Activated T-cell treated with anti-CD3 and anti-CD28 coated beads, Interleukin-2, amount 50 U/mL, for 72 hours (primary cell): Measurements from ENCODE around the gene TMEM52B. TPM values are rescaled to one million over a fixed set of nuclear protein-coding genes. Genes with fewer than 3 reads are reported as not detected.

Experiments used
- ATAC-seq, 2 donors: fragments of 150-1000 bp; cut with Tn5 transposase; replicated peaks in 1 of 2; 2 replicates each; pipeline ENCODE4 v1.10.0; 2021; ENCODE audit warnings: moderate library complexity in 2 of 2, mild to moderate bottlenecking in 1 of 2
- DNase-seq, 2 donors: peaks; one replicate each; pipeline ENCODE4 v3.0.0; 2021 to 2022; ENCODE audit warnings: mixed read lengths in 1 of 2
- H3K27ac Mint-ChIP-seq: one replicate; pipeline ENCODE4 v1.8.0; 2022; ENCODE audit warnings: mild to moderate bottlenecking, moderate library complexity, mixed read lengths
- H3K27me3 Mint-ChIP-seq: one replicate; pipeline ENCODE4 v1.8.0; 2022; ENCODE audit warnings: low read depth, mixed read lengths
- H3K36me3 Mint-ChIP-seq, 2 donors: one replicate each; pipeline ENCODE4 v1.8.0; 2022; ENCODE audit warnings: mixed read lengths in 2 of 2, mild to moderate bottlenecking in 1 of 2; ENCODE audit not compliant: insufficient read depth in 2 of 2
- H3K4me1 Mint-ChIP-seq: one replicate; pipeline ENCODE4 v1.8.0; 2022; ENCODE audit warnings: low read depth, mixed read lengths
- H3K4me3 Mint-ChIP-seq, 2 donors: one replicate each; pipeline ENCODE4 v1.8.0; 2022; ENCODE audit warnings: mild to moderate bottlenecking in 2 of 2, mixed read lengths in 2 of 2, moderate library complexity in 2 of 2
- H3K9me3 Mint-ChIP-seq, 2 donors: one replicate each; pipeline ENCODE4 v1.8.0; 2022; ENCODE audit warnings: mixed read lengths in 2 of 2
- total RNA-seq, 2 donors: library from RNA; stranded (reverse); gene quantifications; one replicate each; pipeline ENCODE4 v1.2.3, GENCODE V29; 2022

TMEM52B gene
- total RNA-seq, 2 donors from 2014 or later, result not detected

DNA sequence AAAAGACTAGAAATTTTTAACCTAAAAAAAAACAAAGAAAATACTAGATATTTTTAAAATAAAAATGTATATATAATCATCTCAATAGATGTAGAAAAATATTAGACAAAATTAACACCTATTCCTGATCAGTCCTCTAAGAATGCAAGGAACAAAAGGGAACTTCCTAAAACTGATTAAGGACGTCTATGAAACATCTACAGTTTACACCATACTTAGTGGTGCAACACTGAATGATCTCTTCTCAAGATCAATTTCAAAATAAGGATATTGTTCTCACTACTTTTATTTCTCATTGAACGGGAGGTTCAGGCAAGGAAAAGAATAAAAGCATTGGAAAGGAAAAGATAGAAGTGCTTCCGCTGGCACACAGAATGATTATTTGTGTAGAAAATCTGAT lies 22.9 kb upstream of the TMEM52B start:
- H3K36me3 Mint-ChIP-seq, result no peaks in the 10 kb centered on the region
- H3K4me3 Mint-ChIP-seq, result no peak overlapping the region
- peaks cover 28% of the 10 kb centered on the region for H3K27me3 Mint-ChIP-seq
- H3K4me1 Mint-ChIP-seq, result peaks cover 9% of the 10 kb centered on the region
- DNase-seq (no peak), ATAC-seq (no peak)
- H3K9me3 Mint-ChIP-seq, result no peaks in the 10 kb centered on the region
- no peak overlapping the region for H3K27ac Mint-ChIP-seq

DNA sequence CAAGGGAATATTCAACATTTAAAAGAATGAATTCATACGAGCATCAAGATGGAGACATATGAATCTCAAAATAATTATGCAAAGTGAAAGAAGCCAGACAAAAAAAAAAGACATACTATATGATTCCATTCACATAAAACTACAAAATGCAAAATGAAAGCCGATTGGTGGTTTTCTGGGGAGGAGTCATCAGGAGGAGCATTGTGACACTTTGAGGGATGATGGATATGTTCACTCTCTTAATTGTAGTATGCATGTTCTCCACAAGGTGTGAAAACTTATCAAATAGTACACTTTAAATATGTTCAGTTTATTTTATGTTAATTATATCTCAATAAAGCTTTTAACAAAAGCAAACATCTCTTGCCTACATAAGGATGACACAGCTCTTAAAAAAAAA lies 20.4 kb upstream of the TMEM52B start:
- Mint-ChIP-seq H3K27me3 (peaks cover 28% of the 10 kb centered on the region), H3K36me3 (no peaks in the 10 kb centered on the region), H3K4me1 (peaks cover 9% of the 10 kb centered on the region), H3K27ac (no peak overlapping the region), H3K4me3 (no peak overlapping the region), H3K9me3 (no peaks in the 10 kb centered on the region)
- no peak for ATAC-seq
- no peak for DNase-seq

- H3K4me1 Mint-ChIP-seq, result peaks cover under 1% of the 10 kb centered on the region
- peaks cover 25% of the 10 kb centered on the region for H3K27me3 Mint-ChIP-seq
- no peak for ATAC-seq
- H3K36me3 Mint-ChIP-seq, result no peaks in the 10 kb centered on the region
- H3K27ac Mint-ChIP-seq, result no peak overlapping the region
- H3K4me3 Mint-ChIP-seq, result no peak overlapping the region
- no peaks in the 10 kb centered on the region for H3K9me3 Mint-ChIP-seq
- DNase-seq, result no peak
Observed at GRCh38 chr12:10159280-10159679, 19.6 kb upstream of the TMEM52B start.

GRCh38 chr12:10160617-10161385 lies 18.0 kb upstream of the TMEM52B start:
- no peaks in the 10 kb centered on the region for H3K4me1 Mint-ChIP-seq
- no peak for ATAC-seq
- no peak overlapping the region for H3K27ac Mint-ChIP-seq
- peaks cover 20% of the 10 kb centered on the region for H3K27me3 Mint-ChIP-seq
- DNase-seq, result no peak
- H3K9me3 Mint-ChIP-seq, result no peaks in the 10 kb centered on the region
- no peaks in the 10 kb centered on the region for H3K36me3 Mint-ChIP-seq
- H3K4me3 Mint-ChIP-seq, result no peak overlapping the region

DNA sequence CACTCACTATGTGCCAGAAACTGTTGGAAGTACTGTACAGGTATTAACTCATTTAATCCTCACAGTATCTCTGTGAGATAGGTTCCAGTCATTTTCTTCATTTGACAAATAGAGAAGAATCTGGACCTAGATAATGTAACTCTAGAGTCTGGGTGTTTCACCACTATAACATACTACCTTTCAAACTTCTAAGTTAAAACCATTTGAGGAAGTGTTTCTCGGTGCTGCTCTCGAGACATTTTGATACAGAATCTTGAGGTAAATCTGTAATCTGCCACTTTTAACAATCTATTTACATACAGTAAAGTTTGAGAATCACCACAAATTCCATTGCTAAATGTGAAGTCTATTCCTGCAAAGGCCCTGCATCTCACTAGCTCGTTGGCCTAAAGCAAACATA lies 15.7 kb upstream of the TMEM52B start:
- no peaks in the 10 kb centered on the region for H3K4me1 Mint-ChIP-seq
- DNase-seq (no peak), ATAC-seq (no peak)
- H3K4me3 Mint-ChIP-seq, result no peak overlapping the region
- no peaks in the 10 kb centered on the region for H3K9me3 Mint-ChIP-seq
- no peaks in the 10 kb centered on the region for H3K36me3 Mint-ChIP-seq
- no peak overlapping the region for H3K27ac Mint-ChIP-seq
- peaks cover 11% of the 10 kb centered on the region for H3K27me3 Mint-ChIP-seq

DNA sequence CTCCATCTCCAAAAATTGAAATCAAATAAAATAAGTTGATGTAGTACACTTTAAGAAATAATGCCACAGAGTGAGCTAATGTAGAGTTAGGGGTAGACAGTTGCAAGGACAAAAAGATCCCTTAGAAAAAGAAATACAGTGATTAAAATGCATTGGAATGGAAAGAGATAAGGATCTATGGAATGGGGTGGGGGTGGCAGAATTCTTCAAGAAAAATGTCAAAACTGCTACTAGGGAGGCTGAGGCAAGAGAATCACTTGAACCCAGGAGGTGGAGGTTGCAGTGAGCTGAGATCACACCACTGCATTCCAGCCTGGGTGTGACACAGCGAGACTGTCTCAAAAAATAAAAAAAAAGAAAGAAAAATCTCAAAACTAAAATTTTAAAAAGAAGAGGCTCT lies 13.4 kb upstream of the TMEM52B start:
- no peaks in the 10 kb centered on the region for H3K9me3 Mint-ChIP-seq
- no peak overlapping the region for H3K27ac Mint-ChIP-seq
- ATAC-seq (no peak), DNase-seq (no peak)
- no peaks in the 10 kb centered on the region for H3K27me3 Mint-ChIP-seq
- no peaks in the 10 kb centered on the region for H3K4me1 Mint-ChIP-seq
- no peak overlapping the region for H3K4me3 Mint-ChIP-seq
- no peaks in the 10 kb centered on the region for H3K36me3 Mint-ChIP-seq

GRCh38 chr12:10167599-10167998 lies 11.2 kb upstream of the TMEM52B start:
- no peak for DNase-seq
- no peak overlapping the region for H3K27ac Mint-ChIP-seq
- no peaks in the 10 kb centered on the region for H3K36me3 Mint-ChIP-seq
- ATAC-seq, result no peak
- H3K4me3 Mint-ChIP-seq, result no peak overlapping the region
- no peaks in the 10 kb centered on the region for H3K9me3 Mint-ChIP-seq
- H3K27me3 Mint-ChIP-seq, result peaks cover 14% of the 10 kb centered on the region
- no peaks in the 10 kb centered on the region for H3K4me1 Mint-ChIP-seq

GRCh38 chr12:10169104-10169503 lies 9.7 kb upstream of the TMEM52B start:
- H3K27me3 Mint-ChIP-seq, result peaks cover 14% of the 10 kb centered on the region
- DNase-seq (no peak), ATAC-seq (no peak)
- H3K4me3 Mint-ChIP-seq, result no peak overlapping the region
- H3K36me3 Mint-ChIP-seq, result no peaks in the 10 kb centered on the region
- no peaks in the 10 kb centered on the region for H3K4me1 Mint-ChIP-seq
- H3K9me3 Mint-ChIP-seq, result no peaks in the 10 kb centered on the region
- H3K27ac Mint-ChIP-seq, result no peak overlapping the region

GRCh38 chr12:10170216-10170615 lies 8.6 kb upstream of the TMEM52B start:
- DNase-seq (no peak), ATAC-seq (no peak)
- no peaks in the 10 kb centered on the region for H3K9me3 Mint-ChIP-seq
- peaks cover 14% of the 10 kb centered on the region for H3K27me3 Mint-ChIP-seq
- H3K4me3 Mint-ChIP-seq, result no peak overlapping the region
- H3K4me1 Mint-ChIP-seq, result no peaks in the 10 kb centered on the region
- H3K36me3 Mint-ChIP-seq, result no peaks in the 10 kb centered on the region
- H3K27ac Mint-ChIP-seq, result no peak overlapping the region

GRCh38 chr12:10171973-10172728 lies 6.7 kb upstream of the TMEM52B start, which contains the start of gene OLR1:
OLR1 (minus strand) TSS chr12:10172132; CDS start chr12:10172077, 55 bp downstream.
- Mint-ChIP-seq H3K4me3 (no peak within 1 kb of the TSS), H3K27me3 (peaks cover 21% of the 10 kb centered on the region), H3K36me3 (no peaks in the 10 kb centered on the region), H3K9me3 (no peaks in the 10 kb centered on the region), H3K27ac (no peak within 1 kb of the TSS), H3K4me1 (no peaks in the 10 kb centered on the region)
- DNase-seq (no peak), ATAC-seq (no peak)

DNA sequence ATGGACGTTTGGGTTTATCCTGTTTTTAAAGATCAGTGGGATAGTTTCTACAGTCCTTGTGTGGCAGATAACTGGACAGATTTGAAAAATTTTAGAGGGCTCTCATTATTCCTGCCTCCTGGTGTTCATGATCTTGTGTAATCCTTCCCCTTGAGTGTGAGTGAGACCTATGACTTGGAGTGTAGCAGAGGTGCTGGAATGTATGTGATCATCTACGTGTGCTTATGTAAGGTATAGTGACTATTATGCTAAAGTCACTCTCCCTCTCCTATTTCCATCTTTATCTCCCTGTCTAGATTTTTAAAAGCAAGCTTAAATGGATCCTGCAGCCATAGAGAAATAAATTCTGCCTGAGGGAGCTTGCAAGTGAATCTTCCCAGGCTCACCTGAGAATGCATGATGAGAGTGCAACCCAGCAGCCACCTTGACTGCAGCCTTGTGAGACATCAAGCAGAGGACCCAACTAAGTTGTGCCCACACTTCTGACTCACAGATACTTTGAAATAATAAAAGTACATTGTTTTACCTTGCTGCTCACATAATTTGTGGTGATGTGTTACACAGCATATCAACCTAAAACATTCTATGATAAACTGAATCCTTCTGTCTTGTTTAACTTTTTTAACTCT lies 3.7 kb upstream of the TMEM52B start:
- H3K4me1 Mint-ChIP-seq, result no peaks in the 10 kb centered on the region
- no peaks in the 10 kb centered on the region for H3K9me3 Mint-ChIP-seq
- H3K27me3 Mint-ChIP-seq, result peaks cover 21% of the 10 kb centered on the region
- H3K36me3 Mint-ChIP-seq, result no peaks in the 10 kb centered on the region
- no peak for DNase-seq
- H3K4me3 Mint-ChIP-seq, result no peak overlapping the region
- ATAC-seq, result no peak
- no peak overlapping the region for H3K27ac Mint-ChIP-seq

- Mint-ChIP-seq H3K36me3 (no peaks in the 10 kb centered on the region), H3K27me3 (peaks cover 21% of the 10 kb centered on the region), H3K27ac (peak overlapping the region; percentile 10), H3K4me3 (no peak overlapping the region), H3K9me3 (no peaks in the 10 kb centered on the region), H3K4me1 (no peaks in the 10 kb centered on the region)
- DNase-seq, result no peak
- no peak for ATAC-seq
Observed at GRCh38 chr12:10175846-10176636, 2.8 kb upstream of the TMEM52B start.

- Mint-ChIP-seq H3K27ac (no peak overlapping the region), H3K36me3 (no peaks in the 10 kb centered on the region), H3K9me3 (no peaks in the 10 kb centered on the region), H3K4me1 (peaks cover 7% of the 10 kb centered on the region), H3K27me3 (peaks cover 42% of the 10 kb centered on the region), H3K4me3 (no peak overlapping the region)
- ATAC-seq (no peak), DNase-seq (no peak)
Observed at GRCh38 chr12:10179776-10180181, 947 bp downstream of the TMEM52B start.
